Prostate gland (tissue), 2 donors: ENCODE data around the gene PLA2G4E. TPM values are rescaled to one million over a fixed set of nuclear protein-coding genes. Genes with fewer than 3 reads are reported as not detected.

Experiments used
- DNase-seq: peaks from one replicate; pipeline ENCODE4 v3.0.0-alpha.2; 2019; ENCODE audit warnings: low spot score
- H3K27ac ChIP-seq, 2 donors: fragments of 200-600 bp; sonication (generic); 2 replicates each; pipeline ENCODE4 v1.5.1; 2017 to 2019
- H3K27me3 ChIP-seq: fragments of 200-600 bp; sonication (generic); replicated peaks from 2 replicates; pipeline ENCODE4 v1.5.1; 2019; ENCODE audit not compliant: insufficient read depth
- H3K36me3 ChIP-seq, 2 donors: fragments of 200-600 bp; sonication (generic); 1 replicate in 1 of 2; 2 replicates in 1 of 2; pipeline versions ENCODE4 v1.5.1 to v1.8.1; 2017 to 2019
- H3K4me1 ChIP-seq: fragments of 200-600 bp; sonication (generic); replicated peaks from 2 replicates; pipeline ENCODE4 v1.5.1; 2019
- H3K4me3 ChIP-seq, 2 donors: fragments of 200-600 bp; sonication (generic); 2 replicates each; pipeline ENCODE4 v1.5.1; 2017 to 2019
- H3K9me3 ChIP-seq: fragments of 200-600 bp; sonication (generic); 2 replicates; pipeline ENCODE4 v1.5.1; 2017
- CTCF ChIP-seq, 4 experiments: fragments of 200-600 bp in 2 of 4; fragments of 450-650 bp in 2 of 4; sonication (generic) in 2 of 4; IDR thresholded peaks; 1 replicate in 3 of 4; 2 replicates in 1 of 4; pipeline ENCODE4 v1.5.1; 2016 to 2019; ENCODE audit warnings: antibody characterized with exemption in 4 of 4, mild to moderate bottlenecking in 2 of 4, moderate library complexity in 2 of 4
- POLR2A ChIP-seq: fragments of 450-650 bp; IDR thresholded peaks from one replicate; pipeline ENCODE4 v1.6.1; 2016; ENCODE audit warnings: antibody characterized with exemption, mild to moderate bottlenecking
- POLR2AphosphoS5 ChIP-seq: sonication (generic); formaldehyde crosslinking; IDR thresholded peaks from one replicate; pipeline ENCODE4 v1.6.1; 2017; ENCODE audit warnings: antibody characterized with exemption
- WGBS: methylation state at CpG from one replicate; pipeline ENCODE4 v1.1.5; 2018; 5-methylcytosine and 5-hydroxymethylcytosine counted together
- intact Hi-C: fragments of 100-400 bp; cut with DNase I; formaldehyde crosslinking; loops from one replicate; pipeline ENCODE4 v1.14.2; 2022
- total RNA-seq, 2 donors: library from RNA; depleted of rRNA; stranded (reverse); fragments of >200 nt; gene quantifications; one replicate each; pipeline ENCODE4 v1.1.0, GENCODE V29; 2016

PLA2G4E gene
- total RNA-seq, 2 donors from 2014 or later = 0.17 to 0.18 TPM

DNA sequence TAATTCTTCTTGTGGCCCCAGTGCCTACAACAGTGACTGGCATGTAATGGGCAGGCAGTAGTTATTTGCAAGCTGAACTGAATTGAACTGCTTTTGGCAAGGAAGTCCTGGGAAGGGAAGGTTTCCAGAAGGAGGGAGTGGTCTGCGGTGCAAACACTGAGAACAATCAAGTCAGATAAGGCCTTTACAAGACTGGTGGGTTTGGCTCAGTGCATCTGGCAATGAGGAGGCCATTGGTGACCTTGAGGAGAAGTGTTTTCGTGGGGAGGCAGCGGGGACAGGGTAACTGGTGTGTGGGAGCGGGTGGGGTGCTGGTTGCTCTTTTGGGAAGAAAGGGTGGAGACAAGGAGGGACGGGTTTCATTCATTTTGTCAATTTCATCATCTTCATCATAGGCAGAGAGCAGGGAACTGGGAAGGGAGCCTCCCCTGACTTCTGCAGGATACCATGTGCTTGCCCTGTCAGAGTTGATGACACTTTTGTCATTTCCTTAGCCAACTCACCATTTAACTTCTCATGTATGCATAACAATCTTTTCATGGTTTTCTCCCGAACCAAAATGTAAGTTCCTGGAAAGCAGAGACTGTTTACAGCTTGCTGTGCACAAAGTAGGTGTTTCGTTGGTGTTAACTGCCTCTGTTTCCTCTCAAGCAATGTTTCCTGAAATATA lies 40.1 kb downstream of the PLA2G4E start:
- intact Hi-C loops = no loop called here
- no peaks in the 10 kb centered on the region for H3K27me3 ChIP-seq
- WGBS = 65% methylated on average over 7 of the region's 7 CpGs
- H3K9me3 ChIP-seq = no peaks in the 10 kb centered on the region
- no peak for DNase-seq
- no peak overlapping the region for H3K27ac ChIP-seq
- no peaks in the 10 kb centered on the region for H3K36me3 ChIP-seq
- no peaks in the 10 kb centered on the region for H3K4me1 ChIP-seq
- H3K4me3 ChIP-seq = no peak overlapping the region
- TF ChIP-seq POLR2A = no peak
- TF ChIP-seq POLR2AphosphoS5 = no peak
- no peak for TF ChIP-seq CTCF (IDR thresholded peaks at IDR 0.05)

DNA sequence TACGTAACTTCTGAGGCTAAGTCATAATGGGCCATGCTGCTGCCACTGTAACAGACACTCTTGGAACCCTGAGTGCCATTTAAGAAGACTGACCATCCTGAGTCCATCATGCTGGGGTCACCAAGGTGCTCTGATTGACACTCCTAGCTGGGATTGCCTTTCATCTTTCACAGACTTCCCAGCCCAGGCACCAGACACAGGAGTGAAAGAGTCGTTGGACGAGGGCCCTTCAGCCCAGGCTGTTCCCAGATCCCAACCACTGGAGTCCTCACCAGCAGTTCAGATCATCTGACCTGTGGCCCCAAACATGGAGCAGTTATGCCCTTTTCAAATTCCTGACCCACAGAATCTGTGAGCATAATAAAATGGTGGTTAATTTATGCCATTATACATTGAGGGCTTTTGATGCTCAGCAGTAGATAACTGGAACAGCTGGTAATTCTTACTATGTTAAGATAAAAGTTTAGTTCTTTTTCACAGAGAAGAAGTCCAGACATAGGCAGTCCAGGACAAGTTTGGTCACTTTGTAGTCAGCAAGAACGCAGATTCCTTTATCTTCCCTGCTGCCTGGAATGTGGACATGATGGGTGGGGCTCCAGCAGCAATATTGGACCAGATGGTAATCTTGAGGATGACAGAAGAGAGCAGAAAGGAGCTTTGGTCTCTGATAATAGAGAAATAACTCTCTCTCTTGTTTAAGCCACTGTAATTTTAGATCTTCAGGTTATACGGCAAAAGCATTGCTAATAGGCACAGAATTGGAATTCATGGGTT lies 41.2 kb downstream of the PLA2G4E start:
- no peak for DNase-seq

DNA sequence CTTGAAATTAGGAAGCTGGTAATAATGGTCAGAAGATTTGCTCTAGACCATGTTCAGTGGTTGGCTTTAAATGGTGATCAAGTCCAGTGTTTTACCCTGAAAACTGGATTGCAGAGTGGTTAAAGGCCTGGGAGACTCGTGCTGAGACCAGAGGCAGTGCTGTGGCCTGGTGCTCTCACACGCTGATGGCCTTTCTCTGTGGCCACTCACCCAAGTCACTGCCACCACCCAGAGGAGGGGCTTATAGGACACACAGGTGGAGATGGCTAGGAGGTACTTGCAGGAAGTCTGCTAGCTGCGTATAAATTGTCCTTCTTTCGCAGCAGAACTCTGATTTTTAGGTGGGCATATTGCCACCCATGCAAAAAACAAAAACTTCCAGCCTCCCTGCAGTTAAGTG lies 42.3 kb downstream of the PLA2G4E start:
- WGBS = 88% methylated on average over 4 of the region's 4 CpGs
- Histone ChIP-seq H3K4me3 (no peak overlapping the region), H3K36me3 (no peaks in the 10 kb centered on the region), H3K4me1 (no peaks in the 10 kb centered on the region), H3K27me3 (no peaks in the 10 kb centered on the region), H3K9me3 (no peaks in the 10 kb centered on the region), H3K27ac (no peak overlapping the region)
- intact Hi-C loops = no loop called here
- DNase-seq = no peak
- no peak for TF ChIP-seq POLR2AphosphoS5
- TF ChIP-seq CTCF (IDR thresholded peaks at IDR 0.05) = no peak
- TF ChIP-seq POLR2A = no peak

More for the DNA sequence above, 41.2 kb downstream of the PLA2G4E start:
- intact Hi-C loops = no loop called here
- Histone ChIP-seq H3K36me3 (no peaks in the 10 kb centered on the region), H3K4me1 (no peaks in the 10 kb centered on the region), H3K27ac (no peak overlapping the region), H3K9me3 (no peaks in the 10 kb centered on the region), H3K4me3 (no peak overlapping the region), H3K27me3 (no peaks in the 10 kb centered on the region)
- WGBS = 76% methylated on average over 5 of the region's 5 CpGs
- TF ChIP-seq POLR2A (no peak), CTCF (IDR thresholded peaks at IDR 0.05) (no peak), POLR2AphosphoS5 (no peak)

DNA sequence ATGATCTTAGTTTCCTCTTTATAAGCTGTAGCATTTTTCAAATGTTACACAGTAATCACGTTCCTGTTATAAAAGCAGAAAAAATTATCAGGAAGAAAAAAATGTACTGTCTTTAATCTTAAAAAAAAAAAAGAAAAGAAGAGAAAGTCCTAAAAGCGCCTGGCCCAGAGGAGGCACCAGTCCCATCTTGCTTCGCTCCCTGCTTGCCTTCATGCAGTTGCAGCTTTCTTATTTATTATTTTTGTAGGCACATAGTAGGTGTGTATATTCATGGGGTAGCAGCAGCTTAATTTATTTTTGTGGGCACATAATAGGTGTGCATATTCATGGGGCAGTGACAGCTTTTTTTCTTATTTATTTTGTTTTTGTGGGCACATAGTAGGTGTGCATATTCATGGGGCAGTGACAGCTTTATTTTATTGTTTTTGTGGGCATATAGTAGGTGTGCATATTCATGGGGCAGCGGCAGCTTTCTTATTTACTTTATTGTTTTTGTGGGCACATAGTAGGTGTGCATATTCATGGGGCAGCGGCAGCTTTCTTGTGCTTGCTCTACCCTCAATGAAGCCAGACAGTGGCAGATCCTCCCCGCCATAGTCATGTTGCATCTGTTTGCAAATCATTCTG lies 43.0 kb downstream of the PLA2G4E start:
- 82% methylated on average over 6 of the region's 6 CpGs for WGBS
- no peak for TF ChIP-seq POLR2AphosphoS5
- no peak for TF ChIP-seq CTCF (IDR thresholded peaks at IDR 0.05)
- no peak for TF ChIP-seq POLR2A
- Histone ChIP-seq H3K9me3 (no peaks in the 10 kb centered on the region), H3K4me3 (no peak overlapping the region), H3K36me3 (no peaks in the 10 kb centered on the region), H3K27me3 (no peaks in the 10 kb centered on the region), H3K4me1 (no peaks in the 10 kb centered on the region), H3K27ac (no peak overlapping the region)
- intact Hi-C loops = no loop called here
- no peak for DNase-seq
